ENCODE measurements around the gene PACSIN1.

PACSIN1 gene

DNA sequence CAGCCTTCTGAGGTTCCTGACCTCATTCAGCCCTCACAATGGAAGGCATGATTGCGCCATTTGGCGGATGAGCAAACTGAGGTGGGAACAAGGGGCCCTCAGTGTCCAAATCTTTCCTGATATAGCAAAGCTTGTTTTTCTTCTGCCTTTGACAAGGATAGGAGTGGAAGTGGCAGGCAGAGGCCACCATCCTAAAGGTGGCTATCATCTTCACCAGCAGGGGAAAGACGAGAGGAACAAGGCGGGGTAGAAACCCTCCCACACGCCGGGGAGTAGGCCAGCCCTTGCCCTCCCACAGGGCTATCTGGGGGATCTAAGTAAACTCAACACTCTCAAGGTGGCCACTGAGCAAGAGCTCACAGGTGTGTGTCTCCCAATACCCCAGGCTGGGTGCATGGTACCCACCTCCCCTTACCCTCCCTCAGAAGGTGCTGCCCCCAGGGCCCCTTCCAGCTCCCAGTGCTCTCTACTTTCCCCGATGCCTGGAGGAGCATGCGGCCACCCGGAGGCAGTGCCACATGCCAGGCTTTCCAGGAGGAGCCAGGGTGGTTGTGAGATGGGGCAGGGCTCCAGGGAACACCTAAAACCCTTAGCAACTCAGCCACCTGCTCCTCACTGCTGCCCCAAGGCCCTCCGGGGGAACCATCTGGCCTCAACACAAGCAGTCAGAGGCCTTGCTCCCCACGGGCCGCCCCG is 79.0 kb downstream of the PACSIN1 start:
- DNase-seq (ENCODE audit: low read depth), result no peak

- no peak for DNase-seq (ENCODE audit: low read depth)
Measured at GRCh38 chr6:34546551-34547321, 80.9 kb downstream of the PACSIN1 start.

DNA sequence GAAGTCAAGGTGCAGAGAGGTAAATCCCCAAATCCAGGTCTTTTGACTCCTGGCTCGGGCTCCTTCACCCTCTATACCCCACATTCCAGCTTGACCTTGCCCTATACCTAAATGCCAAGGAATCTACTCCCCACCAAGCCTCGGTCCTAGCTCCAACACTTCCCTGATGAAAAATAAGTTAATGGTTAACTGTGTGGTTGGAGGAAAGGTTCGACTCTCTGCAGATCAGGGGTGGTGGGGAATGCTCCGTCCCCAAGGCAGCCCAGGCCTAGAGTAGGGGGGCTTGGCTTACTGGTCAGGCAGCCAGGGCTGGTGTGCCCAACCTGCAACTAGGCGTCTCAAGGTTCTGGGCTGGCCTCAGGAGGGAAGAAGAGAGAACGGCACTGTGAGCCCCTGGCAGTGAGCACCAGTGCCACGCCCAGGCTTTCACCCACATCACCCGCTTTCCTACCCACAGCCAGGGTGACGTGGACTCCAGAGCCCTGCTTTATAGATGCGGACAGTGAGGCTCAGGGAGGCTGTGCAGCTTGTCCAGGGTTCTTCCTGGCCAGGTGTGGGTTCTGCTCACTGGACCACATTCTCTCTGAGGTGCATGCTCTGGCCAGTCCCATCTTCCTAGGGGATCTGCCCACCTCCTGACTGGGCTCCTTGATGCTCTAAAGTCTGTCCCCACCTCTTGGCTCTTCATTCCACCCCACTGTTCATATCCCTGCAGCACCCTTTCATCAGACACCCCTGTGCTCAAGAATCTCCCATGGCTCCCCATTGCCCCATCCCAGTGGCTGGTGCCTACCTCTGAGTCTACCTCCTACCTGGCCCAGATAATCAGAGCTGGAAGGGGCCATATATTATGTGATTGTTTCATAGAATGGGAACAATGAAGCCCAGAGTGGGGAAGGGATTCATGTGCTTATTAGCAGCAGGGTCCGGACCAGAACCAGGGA is 82.1 kb downstream of the PACSIN1 start:
- DNase-seq (ENCODE audit: low read depth), result no peak

DNA sequence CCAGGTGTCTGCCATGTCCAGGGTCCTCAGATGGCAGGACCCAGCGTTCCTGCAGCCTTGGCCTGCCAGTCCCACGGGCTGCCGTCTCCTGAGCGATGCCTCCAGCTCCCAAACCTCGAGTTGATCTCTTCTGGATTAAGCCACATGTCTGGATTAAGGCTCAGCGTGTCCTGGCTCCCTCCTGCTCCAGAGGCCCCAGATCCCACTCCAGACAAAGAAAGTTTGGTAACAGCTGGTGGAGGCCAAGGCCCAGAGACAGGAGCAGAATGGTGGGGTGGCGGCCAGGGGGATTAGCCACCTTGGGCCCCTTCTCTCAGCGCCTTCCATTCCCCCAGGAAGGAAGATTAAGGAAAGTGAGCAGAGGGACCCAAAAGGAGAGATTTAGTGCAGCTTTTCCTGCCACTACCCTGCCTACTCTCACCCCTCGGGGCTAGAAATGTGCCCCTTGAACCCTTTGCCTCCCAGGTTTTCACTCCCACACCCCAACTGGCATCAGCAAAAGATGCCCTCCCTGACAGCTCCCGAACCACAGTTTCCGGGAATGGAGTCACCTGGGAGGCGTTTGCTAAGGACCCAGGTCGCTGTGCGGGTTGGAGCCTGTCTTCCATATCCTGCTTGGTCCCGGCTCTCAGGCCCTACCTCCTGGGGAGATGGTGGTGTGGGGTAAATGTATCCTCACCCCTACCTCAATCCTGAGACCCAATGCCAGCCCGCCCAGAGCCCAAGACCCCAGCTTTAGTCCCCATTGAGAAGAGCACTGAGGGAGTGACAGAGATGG is 83.3 kb downstream of the PACSIN1 start:
- no peak for DNase-seq (ENCODE audit: low read depth)

GRCh38 chr6:34549804-34550202 is 83.9 kb downstream of the PACSIN1 start:
- no peak for DNase-seq (ENCODE audit: low read depth)

DNA sequence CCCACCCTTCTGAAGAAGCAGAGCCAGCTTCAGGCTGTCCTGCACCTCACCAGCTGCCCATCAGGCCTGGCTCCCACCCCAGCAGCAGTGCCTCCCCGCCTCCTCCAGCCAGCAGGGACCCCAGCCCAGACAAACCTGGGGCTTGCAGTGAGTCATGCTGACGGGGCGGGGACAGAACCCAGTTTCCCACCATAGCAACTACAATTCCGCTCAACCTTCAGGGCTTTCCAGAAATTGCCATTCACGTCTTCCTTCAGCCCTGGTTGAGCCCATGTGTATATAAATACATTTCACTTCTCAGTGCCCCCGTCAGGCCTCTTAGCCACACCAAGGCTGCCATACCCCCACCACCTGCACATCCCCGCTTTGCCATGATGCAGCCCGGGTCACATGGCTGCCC is 85.8 kb downstream of the PACSIN1 start:
- no peak for DNase-seq (ENCODE audit: low read depth)

- DNase-seq (ENCODE audit: low read depth), result no peak
Measured at GRCh38 chr6:34552620-34553019, 86.7 kb downstream of the PACSIN1 start.

DNA sequence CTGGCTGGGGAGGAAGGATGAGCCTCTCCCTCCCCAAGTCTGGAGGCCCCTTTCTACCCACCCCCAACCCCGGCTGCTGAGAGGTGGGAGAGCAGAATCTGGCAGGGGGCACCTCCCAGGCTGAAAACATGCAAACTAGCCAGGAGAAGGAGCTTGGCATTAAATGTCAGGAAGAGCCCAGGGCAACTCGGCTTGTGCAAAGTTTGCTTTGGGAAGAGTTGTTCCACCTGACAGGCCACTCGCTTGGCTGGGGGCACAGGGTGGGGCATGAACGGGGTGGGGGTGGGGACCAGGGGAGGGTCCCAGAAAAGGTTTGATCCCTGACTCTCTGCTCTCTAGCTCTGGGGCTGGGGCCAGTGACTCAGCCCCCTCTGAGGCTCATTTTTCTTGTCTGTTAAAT is 87.3 kb downstream of the PACSIN1 start:
- no peak for DNase-seq (ENCODE audit: low read depth)

DNA sequence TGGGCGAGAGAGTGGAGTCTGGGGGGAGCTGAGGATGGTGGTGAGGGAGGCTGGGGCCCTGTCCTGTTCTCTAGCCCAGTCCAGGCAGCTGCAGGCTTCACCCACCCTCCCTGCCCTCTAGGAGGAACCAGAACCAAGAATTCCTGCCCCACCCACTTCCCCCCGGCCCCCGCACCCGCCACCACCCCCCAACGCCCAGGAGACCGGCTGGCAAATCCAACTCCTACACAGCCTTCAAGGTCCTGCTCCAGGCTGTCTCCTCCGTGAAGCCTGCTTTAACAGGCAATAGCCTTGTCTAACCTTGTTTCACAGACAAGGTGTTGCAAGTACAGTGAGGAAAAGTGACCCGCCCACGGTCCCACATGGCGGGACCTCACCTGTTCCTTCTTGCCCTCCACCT is 87.9 kb downstream of the PACSIN1 start:
- DNase-seq (ENCODE audit: low read depth), result no peak

- no peak for DNase-seq (ENCODE audit: low read depth)
Measured at GRCh38 chr6:34554291-34555006, 88.6 kb downstream of the PACSIN1 start.

DNA sequence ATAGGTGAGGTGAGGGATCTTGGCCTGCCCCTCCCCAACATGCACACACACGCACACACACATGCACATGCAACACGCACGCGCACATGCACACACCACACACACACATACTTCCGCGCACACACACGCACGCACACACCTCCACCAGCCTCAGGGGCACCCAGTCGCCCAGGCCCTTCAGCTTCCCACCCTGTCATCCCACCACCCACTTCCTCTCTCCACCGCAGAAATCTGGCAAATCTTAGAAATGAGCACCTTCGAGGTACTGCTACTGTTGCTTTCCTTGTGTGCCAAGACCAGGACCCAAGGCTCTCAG is 89.1 kb downstream of the PACSIN1 start:
- no peak for DNase-seq (ENCODE audit: low read depth)

DNA sequence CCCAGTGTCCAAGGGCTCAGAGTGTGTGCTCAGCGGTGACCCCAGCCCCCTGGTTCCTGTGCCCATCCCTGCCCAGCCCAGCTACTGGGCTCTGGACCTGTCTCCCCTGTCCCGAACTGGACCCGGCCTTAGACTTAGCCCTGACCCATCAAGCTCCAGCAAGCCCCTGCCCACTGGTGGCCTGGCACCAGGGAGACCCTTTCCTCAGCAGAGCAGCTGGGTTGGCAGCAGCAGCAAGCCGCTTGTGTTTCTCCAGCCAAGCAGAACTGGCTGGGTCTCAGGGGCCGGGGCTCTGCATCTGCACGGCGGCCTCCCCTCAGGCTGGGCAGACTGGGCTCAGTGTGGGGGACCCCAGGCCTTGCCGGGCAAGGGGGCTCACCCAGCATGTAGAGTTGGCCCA is 89.5 kb downstream of the PACSIN1 start:
- DNase-seq (ENCODE audit: low read depth), result no peak

- DNase-seq (ENCODE audit: low read depth), result no peak
Measured at GRCh38 chr6:34556031-34556471, 90.2 kb downstream of the PACSIN1 start, which contains the start of gene SPDEF. SPDEF (minus strand) TSS chr6:34556329; CDS start chr6:34544455, 11,874 bp downstream.

- DNase-seq (ENCODE audit: low read depth), result no peak
Measured at GRCh38 chr6:34556493-34556892, 90.6 kb downstream of the PACSIN1 start.

GRCh38 chr6:34557228-34557627 is 91.4 kb downstream of the PACSIN1 start:
- DNase-seq (ENCODE audit: low read depth), result no peak

DNA sequence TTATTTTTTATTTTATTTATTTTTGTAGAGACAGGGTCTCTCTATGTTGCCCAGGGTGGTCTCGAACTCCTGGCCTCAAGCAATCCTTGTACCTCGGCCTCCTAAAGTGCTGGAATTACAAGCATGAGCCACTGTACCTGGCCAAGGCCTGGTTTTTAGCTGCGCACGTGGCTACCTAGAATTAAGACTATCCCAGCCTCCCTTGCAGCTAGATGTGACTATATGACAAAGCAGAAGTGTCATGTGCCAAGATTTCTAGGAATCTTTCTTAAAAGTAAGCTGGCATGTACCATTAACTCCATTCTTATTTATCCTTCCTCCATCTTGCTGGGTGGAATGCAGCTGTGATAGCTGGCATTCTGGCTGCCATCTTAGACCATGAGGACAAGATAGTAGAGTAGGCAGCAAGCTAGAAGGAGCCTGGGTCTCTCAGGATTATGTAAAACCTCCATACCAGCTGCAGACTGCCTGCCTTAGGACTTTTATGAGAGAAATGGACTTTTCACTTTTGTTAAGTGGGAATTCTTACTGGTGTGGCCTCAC is 92.4 kb downstream of the PACSIN1 start:
- DNase-seq (ENCODE audit: low read depth), result no peak

DNA sequence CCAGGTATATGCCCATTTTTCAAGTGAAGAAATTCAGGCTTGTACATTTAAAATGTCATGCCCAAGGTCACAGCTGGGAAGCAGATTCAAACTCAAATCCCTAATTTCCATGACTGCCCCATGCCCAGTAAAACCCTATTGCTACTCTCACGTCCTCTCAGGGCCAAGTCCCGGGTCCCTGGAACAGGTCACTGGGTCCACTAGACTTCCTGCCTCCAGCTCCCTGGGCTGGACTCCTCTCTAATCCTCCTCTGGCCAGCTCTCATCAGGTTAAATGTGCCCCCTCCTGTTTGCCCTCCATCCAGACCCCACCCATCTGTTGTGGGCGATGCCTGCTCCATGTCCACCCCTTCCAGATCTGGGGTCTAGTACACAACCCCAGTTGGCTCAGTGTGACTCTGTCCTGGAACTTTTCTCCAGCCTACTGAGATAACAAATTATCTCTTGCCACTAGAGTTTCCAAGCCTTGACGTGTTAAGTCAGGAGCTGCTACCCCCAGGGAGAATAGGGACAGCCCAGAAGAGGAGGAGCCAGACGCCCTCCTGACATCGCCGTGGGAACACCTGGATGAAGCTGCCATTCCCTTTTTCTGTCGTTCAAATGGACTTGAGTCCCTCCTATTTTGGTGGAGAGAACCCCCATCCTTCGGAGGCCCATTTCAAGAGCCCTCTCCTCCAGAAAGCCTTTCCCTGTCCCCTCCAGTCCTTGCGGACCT is 93.9 kb downstream of the PACSIN1 start:
- no peak for DNase-seq (ENCODE audit: low read depth)

GRCh38 chr6:34560366-34561226 is 94.7 kb downstream of the PACSIN1 start:
- no peak for DNase-seq (ENCODE audit: low read depth)

- DNase-seq (ENCODE audit: low read depth), result no peak
Measured at GRCh38 chr6:34561227-34561530, 95.3 kb downstream of the PACSIN1 start.

Measured in activated T-cell treated with anti-CD3 and anti-CD28 coated beads for 48 hours (primary cell).